Activated CD4-positive, alpha-beta T cell treated with anti-CD3 and anti-CD28 coated beads, Interleukin-2, amount 50 U/mL, for 48 hours (primary cell): ENCODE results near the gene RORC.
"Not testable (repeated sequence)": the region's sequence is repeated elsewhere in the genome, so short reads cannot be mapped to it uniquely, and the experiment has no call there.

Source experiments
- DNase-seq, 2 experiments: peaks; one replicate each; pipeline ENCODE4 v3.0.0-alpha.2; 2020

RORC gene

DNA sequence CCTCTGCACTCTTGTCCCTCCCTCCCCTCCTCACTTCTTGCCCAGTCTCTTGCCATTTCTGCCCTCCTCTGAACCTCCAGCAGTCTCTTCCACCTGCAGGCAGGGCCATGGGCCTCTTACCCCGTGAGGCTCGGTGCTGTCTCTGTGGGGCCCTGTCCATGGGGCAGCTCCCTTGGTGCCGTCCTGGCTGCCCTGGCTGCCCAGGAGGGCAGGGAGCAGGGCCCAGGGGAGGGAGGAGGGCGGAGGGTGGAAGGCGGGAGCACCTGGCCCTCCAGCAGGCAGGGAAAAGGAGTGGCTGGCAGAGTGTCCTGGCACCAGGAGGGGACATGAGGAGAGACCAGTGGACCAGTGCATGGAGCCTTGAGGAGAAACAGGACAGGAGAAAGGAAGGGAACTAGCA, at the start of gene RORC:
Gene RORC, minus strand, starts transcription at position 198 of the 400 bp plus-strand sequence. Its CDS starts 38 bp downstream, at position 160.
- no peak for DNase-seq

DNA sequence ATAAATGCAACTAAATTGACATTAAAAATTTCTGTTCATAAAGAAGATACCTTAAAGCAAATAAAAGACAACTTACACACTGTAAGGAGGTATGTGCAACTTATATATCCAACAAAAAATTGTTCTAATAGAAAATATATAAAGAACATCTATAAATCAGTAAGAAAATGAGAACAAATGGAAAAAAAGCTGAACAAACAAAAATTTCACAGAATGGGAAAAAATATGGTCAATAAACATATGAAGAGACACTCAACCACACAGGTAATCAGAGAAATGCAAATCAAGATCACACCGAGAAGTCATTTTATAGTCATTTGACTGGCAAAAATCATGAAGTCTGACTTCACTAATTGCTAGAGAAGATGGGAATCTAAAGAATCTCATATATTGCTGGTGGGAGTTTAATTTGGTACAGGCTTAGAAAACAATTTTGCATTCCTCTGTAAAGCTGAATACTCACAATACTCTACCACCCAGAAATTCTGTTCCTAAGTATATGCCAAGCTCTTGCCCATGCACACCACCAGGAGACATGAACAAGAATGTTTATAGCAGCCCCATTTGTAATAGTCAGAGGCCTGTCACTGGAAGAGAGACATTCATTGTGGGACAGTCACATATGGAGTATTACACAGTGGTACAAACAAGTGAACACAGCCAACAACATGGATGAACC, 44.0 kb upstream of the RORC start:
- DNase-seq = no peak

DNA sequence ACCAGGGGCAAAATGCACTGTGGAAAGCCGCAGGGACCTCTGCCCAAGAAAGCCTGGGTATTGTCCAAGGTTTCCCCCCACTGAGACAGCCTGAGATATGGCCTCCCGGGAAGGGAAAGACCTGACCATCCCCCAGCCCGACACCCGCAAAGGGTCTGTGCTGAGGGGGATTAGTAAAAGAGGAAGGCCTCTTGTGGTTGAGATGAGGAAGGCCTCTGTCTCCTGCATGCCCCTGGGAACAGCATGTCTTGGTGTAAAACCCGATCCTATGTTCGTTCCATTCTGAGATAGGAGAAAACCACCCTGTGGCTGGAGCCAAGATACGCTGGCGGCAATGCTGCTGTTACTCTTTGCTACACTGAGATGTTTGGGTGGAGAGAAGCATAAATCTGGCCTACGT, 41.2 kb upstream of the RORC start:
- not testable (repeated sequence) for DNase-seq

DNA sequence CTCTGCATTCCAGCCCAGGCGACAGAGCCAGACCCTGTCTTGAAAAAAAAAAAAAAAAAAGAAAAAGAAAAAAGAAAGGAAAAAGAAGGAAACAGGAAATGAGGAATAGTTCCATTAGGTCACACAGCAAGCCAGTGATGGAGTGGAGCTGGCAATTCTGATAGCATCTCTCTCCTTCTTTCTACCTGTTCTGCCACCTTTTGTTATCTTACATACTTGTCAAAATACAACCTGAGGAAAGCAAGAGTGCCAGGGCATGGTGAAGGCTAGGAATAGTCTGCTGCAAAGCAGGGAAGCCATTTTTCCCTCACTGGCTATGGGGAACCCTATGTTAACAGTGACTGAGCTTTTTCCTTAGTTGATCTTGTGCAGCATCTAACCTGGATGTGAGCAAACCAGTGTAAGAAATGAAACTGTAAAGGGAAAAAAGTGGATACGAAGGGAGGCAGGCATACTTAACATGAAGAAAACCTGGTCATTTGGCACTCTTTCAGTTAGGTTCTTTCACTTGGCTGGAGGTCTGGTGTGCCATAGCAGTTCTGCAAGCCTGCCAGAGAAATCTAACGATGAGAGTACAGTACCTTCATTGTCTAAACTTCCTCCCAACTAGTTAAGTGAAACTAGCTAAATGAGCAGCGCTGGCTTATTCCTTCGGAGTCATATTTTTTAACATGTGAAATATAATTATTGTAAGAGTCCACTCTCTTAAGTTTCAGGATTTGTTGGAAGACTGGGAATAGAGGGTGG, 39.9 kb upstream of the RORC start:
- DNase-seq = no peak

DNA sequence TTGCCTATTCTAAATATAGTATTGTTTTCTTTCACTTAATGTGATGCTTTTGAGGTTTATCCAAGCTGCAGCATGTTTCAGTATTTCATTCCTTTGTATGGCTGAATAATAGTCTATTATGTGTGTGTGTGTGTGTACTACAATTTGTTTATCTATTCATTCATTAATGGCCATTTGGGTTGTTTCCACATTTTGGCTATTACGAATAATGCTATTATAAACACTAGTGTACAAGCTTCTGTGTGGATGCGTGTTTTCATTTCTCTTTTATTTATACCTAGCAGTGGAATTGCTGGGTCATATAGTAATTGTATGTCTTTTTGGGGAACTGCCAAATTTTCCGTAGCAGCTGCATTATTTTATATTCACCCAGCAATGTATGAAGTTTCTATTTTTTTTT, 36.9 kb upstream of the RORC start:
- DNase-seq = no peak

DNA sequence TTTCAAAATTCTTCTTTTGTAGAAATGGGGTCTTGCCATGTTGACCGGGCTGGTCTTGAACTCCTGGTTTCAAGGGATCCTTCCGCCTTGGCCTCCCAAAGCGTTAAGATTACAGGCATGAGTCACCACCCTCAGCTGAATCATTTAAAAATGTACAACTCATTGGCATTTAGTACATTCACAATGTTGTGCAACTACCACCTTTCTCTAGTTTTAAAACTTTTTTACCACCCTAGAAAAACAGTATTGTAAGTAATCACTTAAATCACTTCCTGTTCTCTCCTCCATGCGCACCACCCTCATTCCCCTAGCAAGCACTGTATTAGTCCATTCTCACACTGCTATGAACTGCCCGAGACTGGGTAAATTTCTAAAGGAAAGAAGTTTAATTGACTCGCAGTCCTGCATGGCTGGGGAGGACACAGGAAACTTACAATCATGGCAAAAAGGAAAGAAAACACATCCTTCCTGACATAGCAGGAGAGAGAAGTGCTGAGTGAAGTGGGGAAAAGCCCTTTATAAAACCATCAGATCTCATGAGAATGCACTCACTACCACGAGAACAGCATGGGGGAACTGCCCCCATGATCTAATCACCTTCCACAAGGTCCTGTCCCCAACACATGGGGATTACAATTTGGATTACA, 36.3 kb upstream of the RORC start:
- no peak for DNase-seq

DNA sequence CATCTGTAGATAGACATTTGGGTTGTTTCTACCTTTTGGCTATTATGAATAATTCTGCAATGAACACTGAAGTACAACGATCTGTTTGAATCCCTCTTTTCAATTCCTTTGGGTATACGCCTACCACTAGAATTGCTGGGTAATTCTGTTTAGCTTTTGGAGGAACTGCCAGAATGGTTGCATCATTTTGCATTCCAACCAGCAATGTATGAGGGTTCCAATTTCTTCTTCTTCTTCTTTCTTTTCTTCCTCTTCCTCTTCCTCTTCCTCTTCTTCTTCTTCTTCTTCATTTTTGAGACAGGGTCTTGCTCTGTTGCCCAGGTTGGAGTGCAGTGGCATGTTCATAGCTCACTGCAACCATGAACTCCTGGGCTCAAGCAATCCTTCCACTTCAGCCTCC, 35.7 kb upstream of the RORC start:
- DNase-seq = no peak

DNA sequence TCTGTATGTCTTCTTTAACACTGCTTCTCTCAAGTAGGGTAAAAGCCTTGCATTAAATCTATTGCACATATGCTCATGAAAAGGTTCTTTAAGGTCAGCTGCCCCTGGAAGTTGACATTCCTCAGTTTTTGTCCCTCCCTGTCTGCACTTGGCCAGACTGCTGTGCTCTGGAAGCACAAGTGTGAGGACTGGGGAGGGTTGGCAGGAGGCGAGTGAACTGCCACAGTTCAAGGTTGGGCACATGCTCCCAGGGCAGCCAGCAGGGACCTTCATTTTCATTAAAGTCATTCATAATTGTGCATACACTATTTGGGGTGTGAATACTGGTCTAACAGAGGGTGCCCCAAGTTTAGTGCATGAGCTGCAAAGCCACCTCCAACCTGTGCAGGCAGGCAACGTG, 32.8 kb upstream of the RORC start:
- DNase-seq = no peak

DNA sequence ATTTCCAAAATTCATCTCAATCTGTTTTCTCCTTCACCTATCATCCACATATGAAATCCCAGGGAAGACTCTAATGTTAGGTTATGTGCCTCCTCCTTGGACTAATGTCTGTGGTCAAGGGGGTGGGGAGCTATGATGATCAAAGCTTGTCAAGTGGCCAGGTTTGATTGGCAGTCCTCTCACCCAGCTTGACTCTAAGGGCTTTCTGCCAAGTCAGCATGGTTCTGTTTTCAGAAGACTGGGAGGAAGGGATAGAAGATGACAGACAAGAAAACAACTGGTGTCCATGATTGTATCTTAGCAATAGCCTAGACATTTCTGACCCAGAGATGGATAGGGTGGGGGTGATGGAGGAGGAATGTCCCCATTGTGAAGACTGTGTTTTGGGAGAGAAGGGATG, 31.0 kb upstream of the RORC start:
- no peak for DNase-seq

DNA sequence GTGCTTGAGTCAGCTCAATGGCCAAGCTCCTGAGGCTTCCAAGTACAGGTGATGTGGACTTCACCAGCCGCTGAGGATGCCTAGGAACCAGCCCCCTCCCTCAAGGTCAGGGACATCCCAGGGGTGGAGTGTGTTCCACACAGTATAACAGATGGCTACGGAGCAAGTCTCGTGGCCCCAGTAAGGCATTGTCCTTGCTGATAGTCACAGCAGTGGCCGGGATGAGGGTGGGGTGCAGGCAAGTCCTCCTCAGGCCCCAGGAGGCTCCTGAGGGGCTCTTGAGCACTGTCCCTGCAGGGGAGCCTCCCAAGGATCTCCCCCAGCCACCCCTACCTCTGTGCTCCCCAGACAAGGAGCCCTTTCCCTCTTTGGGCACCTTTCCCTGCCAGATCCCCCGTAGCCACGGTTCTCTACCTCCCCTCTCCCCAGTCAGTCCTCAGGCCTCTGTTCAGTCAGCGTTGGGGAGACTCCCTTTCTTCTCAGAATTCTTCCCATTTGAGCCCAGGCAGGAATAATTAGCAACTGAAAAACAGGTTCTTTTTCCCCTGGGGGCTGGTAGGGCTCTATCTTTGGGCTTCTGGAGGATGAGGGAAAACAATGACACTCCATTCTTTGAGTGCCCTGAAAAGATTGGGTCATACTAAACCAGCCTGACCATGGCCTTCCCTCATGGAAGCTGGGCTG, 29.0 kb upstream of the RORC start:
- no peak for DNase-seq

DNA sequence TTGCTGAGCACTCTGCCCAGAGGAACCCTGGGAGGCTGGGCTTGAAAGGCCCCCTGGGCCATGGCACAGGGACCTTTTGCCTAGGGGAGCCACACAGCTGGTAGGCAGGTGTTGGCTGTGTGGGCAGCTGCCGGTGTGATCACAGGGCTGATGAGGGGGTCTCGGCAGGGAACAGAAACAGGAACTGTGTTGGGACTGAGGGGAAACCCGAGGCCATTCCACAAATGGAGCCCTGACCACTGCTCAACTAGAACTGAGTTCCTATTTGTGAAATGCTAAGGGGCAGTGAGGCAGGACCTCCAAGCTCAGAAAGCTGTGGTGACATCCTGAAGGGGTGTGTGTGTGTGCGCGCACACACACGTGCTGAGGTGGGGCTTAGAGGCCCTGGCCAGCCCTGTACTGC, 28.3 kb upstream of the RORC start:
- DNase-seq = no peak

DNA sequence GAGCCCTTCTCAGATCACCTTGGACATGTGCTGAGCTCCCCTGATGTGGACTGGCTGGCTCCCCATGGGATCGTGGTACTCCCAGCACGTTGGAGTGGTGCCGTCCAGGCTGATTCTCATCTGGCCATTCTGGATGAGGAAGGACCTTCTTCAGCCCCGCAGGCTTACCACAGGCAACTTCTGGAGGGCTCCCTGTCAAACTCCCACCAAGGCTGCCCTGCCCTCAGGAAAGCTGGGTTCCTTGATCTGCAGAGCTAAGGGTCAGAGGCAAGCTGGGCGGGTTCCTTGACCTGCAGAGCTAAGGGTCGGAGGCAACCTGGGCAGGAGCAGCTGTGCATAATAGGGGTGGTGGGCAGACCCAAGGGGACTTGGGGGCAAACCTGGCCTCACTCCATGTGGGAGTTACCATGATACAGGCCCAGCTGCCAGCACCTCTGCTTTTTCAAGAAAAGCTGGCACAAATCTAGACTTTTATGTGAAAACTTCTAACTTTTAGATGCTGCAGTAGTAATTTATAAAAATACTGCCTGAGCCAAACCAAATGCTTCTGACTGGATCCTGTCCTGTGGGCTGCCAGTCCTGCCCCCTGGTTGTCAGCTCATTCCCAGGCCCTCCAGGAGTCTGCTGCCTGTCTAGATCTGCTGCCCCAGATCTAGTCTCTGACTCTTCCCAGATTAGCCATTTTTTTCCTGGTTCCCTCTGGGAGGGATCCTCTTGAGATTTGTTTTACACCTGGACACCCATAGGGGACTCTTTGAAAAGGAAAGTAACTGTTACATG, 27.5 kb upstream of the RORC start:
- no peak for DNase-seq

DNA sequence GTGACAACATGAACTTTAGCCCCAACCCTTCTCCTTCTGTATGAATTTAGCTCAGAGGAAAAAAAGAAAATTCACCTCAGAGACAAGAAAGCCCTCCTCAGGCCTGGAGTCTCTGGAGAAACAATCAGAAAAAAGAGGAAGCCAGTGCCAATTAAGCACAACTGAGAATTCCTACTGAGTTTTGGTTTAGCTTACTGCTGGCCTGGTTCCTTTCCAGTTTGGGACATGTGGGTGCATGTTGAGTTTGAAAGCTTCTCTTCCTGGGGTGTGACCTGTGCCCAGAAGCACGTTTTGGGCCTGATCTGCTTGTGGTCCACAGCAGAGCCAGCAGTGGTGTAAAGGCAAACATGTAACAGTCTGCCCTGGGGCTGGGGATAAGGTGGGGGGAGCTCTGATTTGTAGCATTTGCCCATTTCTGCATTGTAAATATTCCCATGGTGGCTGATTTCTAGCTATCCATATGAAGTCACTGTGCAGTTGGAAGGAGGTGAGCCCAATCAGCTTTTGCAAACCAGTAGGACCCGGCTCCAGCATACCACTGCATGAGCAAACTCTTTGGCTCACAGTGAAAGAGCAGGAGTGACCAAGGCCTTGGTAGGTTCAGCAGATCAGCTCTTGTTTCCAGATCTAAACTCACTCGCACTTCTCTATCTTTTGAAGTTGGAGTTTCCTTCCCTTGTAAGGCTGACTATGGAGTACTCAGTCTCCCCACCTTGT, 26.6 kb upstream of the RORC start:
- DNase-seq = no peak

DNA sequence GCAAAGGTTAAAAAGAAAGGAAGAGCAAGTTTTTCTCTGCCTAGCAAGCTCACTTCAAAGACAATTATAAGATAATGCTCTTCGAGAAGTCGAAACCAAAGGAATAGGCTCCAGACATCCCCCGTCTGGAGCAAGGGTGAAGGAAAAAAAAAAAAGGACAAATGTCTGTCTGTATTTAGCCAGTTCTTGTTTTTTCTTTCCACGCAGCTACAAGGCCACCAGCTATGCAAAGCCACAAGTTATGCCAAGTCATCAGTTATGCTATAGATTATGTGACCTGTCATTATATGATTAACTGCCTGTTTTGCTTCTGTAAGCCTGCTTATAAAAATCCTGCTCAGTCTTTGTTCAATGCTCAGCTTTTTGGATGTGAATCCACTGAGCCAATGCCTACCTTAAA, 24.3 kb upstream of the RORC start:
- no peak for DNase-seq

DNA sequence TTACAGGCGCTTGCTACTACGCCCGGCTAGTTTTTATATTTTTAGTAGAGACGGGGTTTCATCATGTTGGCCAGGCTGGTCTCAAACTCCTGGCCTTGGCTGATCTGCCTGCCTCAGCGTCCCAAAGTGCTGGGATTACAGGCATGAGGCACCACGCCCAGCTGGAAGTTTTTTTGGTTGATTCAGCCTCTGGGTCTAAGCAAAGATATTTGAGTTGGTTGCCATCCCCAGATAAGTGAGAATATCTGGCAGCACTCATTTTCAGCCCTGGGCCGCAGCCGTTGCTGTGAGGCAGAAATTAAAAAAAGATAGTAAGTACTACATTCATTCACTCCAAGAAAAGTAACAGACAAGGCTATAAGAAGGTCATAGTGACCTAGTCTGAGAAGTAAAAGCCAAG, 23.9 kb upstream of the RORC start:
- not testable (repeated sequence) for DNase-seq

DNA sequence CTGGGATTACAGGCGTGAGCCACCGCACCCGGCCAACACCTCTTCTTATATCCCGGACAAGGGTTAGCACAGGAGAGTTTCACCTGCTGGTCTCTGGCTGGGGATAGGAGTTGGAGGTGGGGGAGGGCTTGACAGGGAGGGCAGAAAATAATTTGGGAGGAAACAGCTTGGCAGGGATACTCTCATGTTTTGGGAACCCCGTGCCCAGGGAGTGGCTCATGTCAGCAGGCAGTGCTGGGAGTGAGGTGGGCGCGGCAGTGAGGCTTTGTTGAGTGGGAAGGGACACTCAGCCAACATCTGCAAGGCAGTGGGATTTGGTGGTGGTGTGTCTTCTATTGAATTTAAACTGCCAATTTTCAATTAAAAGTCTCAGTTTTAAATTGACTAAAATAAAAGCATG, 23.1 kb upstream of the RORC start:
- no peak for DNase-seq

DNA sequence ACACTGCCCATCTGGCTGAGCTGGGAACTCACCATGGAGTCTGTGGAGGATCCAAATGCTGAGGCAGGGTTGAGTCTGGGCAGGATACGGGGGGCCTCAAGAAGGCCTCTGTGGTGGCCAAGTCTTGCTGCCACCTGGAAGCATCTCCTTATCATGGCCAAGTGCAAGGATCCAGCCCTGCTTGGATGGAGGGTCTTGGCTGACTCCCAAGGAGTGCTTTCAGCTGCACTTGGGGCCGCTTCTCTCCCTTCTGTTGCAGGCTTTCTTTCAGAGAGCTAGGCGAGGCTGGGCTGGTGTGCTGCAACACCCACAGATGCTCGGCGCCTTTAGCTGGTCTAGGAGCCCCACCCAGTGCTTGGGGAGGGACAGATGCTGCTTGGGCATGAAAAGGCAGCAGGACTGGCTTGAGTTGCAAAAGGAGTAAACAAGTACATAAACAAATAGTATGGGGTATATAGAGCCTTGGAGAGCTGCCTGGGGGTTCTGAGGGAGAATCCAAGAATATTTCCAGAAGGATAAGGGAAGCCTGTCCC, 21.9 kb upstream of the RORC start, which contains the start of gene THEM5:
Gene THEM5, minus strand, starts transcription at position 302 of the 533 bp plus-strand sequence. Its CDS starts 147 bp downstream, at position 155.
- DNase-seq = no peak

DNA sequence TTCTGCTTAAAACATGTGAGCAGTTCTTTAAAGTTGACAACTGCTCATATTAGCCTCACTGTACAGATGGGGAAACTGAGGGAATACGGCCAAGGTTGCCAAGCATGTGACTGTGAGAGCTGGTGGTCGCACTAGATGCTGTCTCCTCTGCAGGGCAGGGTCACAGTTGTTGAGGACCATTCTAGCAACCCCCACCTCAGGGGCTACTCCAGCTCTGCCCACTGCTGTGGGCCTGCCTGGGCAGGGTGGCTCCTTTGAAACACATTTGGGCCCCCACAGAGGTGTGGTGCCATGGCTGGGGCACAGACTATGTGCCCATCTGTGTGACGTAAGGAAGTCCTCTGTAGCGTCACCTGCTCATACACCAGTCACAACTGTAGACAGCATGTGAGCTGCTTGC, 21.1 kb upstream of the RORC start:
- no peak for DNase-seq

DNA sequence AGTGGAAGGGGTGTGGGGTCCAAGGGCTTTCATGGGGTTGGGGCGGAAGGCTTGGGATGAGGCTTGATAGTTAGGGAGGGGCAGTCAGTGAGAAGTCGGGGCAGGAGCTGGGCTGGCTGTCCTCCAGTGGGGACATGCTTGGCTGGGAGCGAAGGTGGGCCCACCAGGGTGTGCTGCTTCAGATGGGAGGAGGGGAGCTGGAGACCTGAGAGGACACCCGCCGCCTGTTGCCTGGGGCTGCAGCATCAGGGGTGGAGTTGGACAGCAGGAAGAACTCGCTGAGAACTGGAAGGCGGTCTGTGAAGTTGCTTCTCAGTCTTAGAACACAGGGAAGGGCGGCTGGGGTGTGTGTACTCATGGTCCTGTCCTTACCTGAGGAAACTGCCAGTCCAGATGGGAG, 20.3 kb upstream of the RORC start:
- no peak for DNase-seq

DNA sequence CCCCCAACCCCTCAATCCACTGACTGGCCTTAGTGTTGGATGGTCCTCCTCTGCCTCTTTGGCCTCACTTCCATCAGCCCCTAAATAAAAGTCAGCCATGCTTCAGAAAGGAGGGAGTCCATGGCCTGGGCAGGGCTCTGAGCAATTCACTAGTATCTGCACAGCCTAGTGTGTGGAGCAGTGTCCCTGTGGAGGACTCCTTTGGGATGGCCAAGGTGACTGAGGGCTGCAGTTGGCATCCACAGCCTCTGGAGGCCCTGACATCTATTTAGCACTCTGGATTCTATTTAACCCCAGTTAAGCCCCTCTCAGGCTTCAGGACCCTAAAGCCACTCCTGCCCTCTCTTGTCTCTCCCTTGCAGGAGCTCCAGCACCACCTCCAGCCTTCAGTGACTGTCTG, 18.3 kb upstream of the RORC start:
- no peak for DNase-seq

DNA sequence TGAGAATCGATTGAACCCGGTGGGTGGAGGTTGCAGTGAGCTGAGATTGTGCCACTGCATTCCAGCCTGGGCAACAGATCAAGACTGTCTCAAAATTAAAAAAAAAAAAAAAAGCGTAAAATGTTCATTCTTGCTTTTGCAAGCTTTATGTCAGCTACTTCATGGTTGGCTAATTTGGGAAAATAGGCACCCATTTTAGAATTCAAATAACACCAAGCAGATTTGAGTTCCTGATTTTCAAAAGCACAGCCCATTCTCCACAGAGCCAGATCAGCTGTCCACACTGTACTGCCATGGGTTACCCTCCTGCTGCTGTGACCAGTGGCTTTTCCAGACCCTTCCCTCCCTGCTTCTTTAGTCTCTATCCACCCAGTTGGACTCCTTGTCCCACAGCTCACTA, 17.5 kb upstream of the RORC start:
- DNase-seq = no peak
